ENCODE results near the gene FURIN.

DNA sequence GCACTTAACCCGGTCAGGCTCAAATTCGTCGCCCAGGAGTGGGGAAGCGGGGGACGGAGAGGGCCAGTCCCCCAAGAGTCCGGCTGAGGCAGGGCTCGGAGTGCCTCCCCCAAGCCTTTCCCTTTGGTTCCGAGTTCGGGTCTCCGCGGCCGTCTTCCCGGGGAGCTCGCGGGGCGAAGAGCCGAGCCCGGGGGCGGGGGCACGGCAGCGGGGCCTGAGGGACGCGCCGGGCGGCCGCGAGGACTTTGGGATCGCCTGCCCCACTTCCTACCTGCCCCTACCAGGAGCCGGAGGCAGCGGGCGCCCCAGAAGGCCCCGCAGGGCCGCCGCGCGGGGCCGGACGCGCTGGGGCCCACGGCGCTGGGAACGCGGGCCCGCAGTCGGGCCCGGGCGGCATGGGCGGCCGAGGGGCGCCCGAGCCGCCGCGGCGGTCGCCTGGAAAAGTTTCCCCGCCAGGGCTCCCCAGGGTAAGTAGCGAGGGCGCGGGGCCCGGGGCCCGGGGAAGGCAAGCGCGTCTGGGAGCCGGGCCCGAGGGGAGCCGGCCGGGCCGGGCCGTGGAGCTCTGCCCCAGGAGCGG lies 2.8 kb downstream of the FURIN start:
- TF ChIP-seq CTCF (conservative IDR thresholded peaks at IDR 0.05; ENCODE audit: low read depth, low read length) (no peak), RAD21 (IDR thresholded peaks at IDR 0.05; ENCODE audit: low read length) (no peak), FOS (IDR thresholded peaks at IDR 0.05; ENCODE audit: low read depth, low read length) (no peak), POLR2A (IDR thresholded peaks at IDR 0.05; ENCODE audit: low read depth, low read length) (no peak; the same call in 1 of the 2 replicates), BHLHE40 (IDR thresholded peaks at IDR 0.05; ENCODE audit: low read depth, low read length) (no peak), RFX5 (IDR thresholded peaks at IDR 0.05; ENCODE audit: low read depth, low read length) (no peak), MAZ (IDR thresholded peaks at IDR 0.05; ENCODE audit: borderline replicate concordance, low read depth, low read length) (peak; percentile 17; the same call in 1 of the 2 replicates), MAFK (IDR thresholded peaks at IDR 0.05; ENCODE audit: low read depth, low read length) (no peak), RCOR1 (IDR thresholded peaks at IDR 0.05; ENCODE audit: insufficient replicate concordance, low read length) (no peak)
- TF ChIP-seq, protein P1, sequence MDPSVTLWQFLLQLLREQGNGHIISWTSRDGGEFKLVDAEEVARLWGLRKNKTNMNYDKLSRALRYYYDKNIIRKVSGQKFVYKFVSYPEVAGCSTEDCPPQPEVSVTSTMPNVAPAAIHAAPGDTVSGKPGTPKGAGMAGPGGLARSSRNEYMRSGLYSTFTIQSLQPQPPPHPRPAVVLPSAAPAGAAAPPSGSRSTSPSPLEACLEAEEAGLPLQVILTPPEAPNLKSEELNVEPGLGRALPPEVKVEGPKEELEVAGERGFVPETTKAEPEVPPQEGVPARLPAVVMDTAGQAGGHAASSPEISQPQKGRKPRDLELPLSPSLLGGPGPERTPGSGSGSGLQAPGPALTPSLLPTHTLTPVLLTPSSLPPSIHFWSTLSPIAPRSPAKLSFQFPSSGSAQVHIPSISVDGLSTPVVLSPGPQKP (IDR thresholded peaks at IDR 0.05; ENCODE audit: borderline replicate concordance, low read depth, low read length), result no peak
- TF ChIP-seq, protein P2, sequence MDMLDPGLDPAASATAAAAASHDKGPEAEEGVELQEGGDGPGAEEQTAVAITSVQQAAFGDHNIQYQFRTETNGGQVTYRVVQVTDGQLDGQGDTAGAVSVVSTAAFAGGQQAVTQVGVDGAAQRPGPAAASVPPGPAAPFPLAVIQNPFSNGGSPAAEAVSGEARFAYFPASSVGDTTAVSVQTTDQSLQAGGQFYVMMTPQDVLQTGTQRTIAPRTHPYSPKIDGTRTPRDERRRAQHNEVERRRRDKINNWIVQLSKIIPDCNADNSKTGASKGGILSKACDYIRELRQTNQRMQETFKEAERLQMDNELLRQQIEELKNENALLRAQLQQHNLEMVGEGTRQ (IDR thresholded peaks at IDR 0.05; ENCODE audit: low read depth, low read length), result no peak

Data from IMR-90 (cell line).